HG03565 (cell line): ENCODE data around the gene PRMT6.
"Not testable (repeated sequence)": the region's sequence is repeated elsewhere in the genome, so short reads cannot be mapped to it uniquely, and the experiment has no call there.

Source experiments
- ATAC-seq: cut with Tn5 transposase; IDR thresholded peaks from one replicate; pipeline ENCODE4 v1.9.1; 2021; ENCODE audit warnings: mild to moderate bottlenecking, moderate library complexity; ENCODE audit not compliant: unreplicated experiment

PRMT6 gene

GRCh38 chr1:107056426-107057196 is at the start of gene PRMT6:
TSS of gene PRMT6 (plus strand) at chr1:107056674. CDS start at chr1:107056716, 42 bp downstream.
- peak; percentile 88 for ATAC-seq

- ATAC-seq: no peak
Measured at GRCh38 chr1:107009281-107009680, 47.2 kb upstream of the PRMT6 start.

- peak; percentile 47 for ATAC-seq
Measured at GRCh38 chr1:107010582-107010981, 45.9 kb upstream of the PRMT6 start.

- ATAC-seq: peak; percentile 82
Measured at GRCh38 chr1:107016376-107016978, 40.0 kb upstream of the PRMT6 start.

- no peak for ATAC-seq
Measured at GRCh38 chr1:107018445-107018844, 38.0 kb upstream of the PRMT6 start.

- no peak for ATAC-seq
Measured at GRCh38 chr1:107019166-107019565, 37.3 kb upstream of the PRMT6 start.

- not testable (repeated sequence) for ATAC-seq
Measured at GRCh38 chr1:107038874-107039273, 17.6 kb upstream of the PRMT6 start.

GRCh38 chr1:107044310-107045220 is 11.9 kb upstream of the PRMT6 start:
- ATAC-seq: not testable (repeated sequence)

GRCh38 chr1:107047602-107048001 is 8.9 kb upstream of the PRMT6 start:
- no peak for ATAC-seq

- ATAC-seq: no peak
Measured at GRCh38 chr1:107048241-107048640, 8.2 kb upstream of the PRMT6 start.

- ATAC-seq: no peak
Measured at GRCh38 chr1:107051266-107051665, 5.2 kb upstream of the PRMT6 start.

GRCh38 chr1:107055919-107056425 is 502 bp upstream of the PRMT6 start:
- not testable (repeated sequence) for ATAC-seq

GRCh38 chr1:107057197-107058133 is 991 bp downstream of the PRMT6 start:
- peak; percentile 47 for ATAC-seq

GRCh38 chr1:107058245-107059032 is 2.0 kb downstream of the PRMT6 start:
- no peak for ATAC-seq

GRCh38 chr1:107061886-107062285 is 5.4 kb downstream of the PRMT6 start:
- ATAC-seq: no peak

GRCh38 chr1:107073493-107073892 is 17.0 kb downstream of the PRMT6 start:
- ATAC-seq: no peak

GRCh38 chr1:107076841-107077240 is 20.4 kb downstream of the PRMT6 start:
- ATAC-seq: no peak

- no peak for ATAC-seq
Measured at GRCh38 chr1:107079249-107079648, 22.8 kb downstream of the PRMT6 start.

- no peak for ATAC-seq
Measured at GRCh38 chr1:107081102-107081501, 24.6 kb downstream of the PRMT6 start.
